ENCODE data around the gene STK32C. TPM values are rescaled to one million over a fixed set of nuclear protein-coding genes. Genes with fewer than 3 reads are reported as not detected.

The STK32C gene
- total and polyA plus RNA-seq, 10 of the 15 experiments (the other 5 are each of a cell fraction or from before 2014, with no cell fraction given), result 1.5 to 18.1 (median 6.4) TPM

- no peak overlapping the region for H2AFZ ChIP-seq (ENCODE audit: control insufficient read depth, low read depth, low read length)
- H3K36me3 ChIP-seq (ENCODE audit: control insufficient read depth in 2 of 2, insufficient read depth in 2 of 2, low read length in 1 of 2), result no peaks in the 10 kb centered on the region
- no peak overlapping the region for H3K27ac ChIP-seq (ENCODE audit: control insufficient read depth, insufficient read depth)
- intact Hi-C loops (cut with micrococcal nuclease; ENCODE audit: unreplicated experiment) (no loop called here), in situ Hi-C loops (cut with MboI) (no loop called here)
- RAD21 ChIA-PET (ENCODE audit: unreplicated experiment), result no interaction called here
- DNase-seq (ENCODE audit: low read depth, low spot score), result no peak
- H3K27me3 ChIP-seq (replicated peaks in 1 of 2; ENCODE audit: control insufficient read depth in 2 of 2, insufficient read depth in 2 of 2, low read length in 1 of 2), result no peaks in the 10 kb centered on the region
- 55% methylated on average over 12 of the region's 12 CpGs for WGBS (ENCODE audit: insufficient coverage, insufficient replicate concordance, low lambda C conversion rate, missing lambda C conversion rate)
- H3K9me3 ChIP-seq (replicated peaks; ENCODE audit: control insufficient read depth, insufficient read depth, low read length), result no peaks in the 10 kb centered on the region
- SMC1A ChIA-PET (ENCODE audit: uncharacterized antibody, unreplicated experiment), result no interaction called here
- H3K9ac ChIP-seq (ENCODE audit: control insufficient read depth, insufficient read depth, low read length), result no peak overlapping the region
- H3K79me2 ChIP-seq (ENCODE audit: control insufficient read depth, insufficient read depth, low read length), result no peaks in the 10 kb centered on the region
- H4K20me1 ChIP-seq (ENCODE audit: control insufficient read depth, insufficient read depth), result no peaks in the 10 kb centered on the region
- BruUV-seq (replicated peaks), result no TSS peak
- POLR2A ChIA-PET, result no interaction called here
- FAIRE-seq, result no peak
- no peaks in the 10 kb centered on the region for H3K4me1 ChIP-seq (ENCODE audit: control insufficient read depth, insufficient read depth, low read length)
- no peak for TF ChIP-seq NR2C1 (IDR thresholded peaks at IDR 0.05)
- no peak for TF ChIP-seq HSF1 (IDR thresholded peaks at IDR 0.05; ENCODE audit: low read depth, low read length)
- TF ChIP-seq SUPT20H (IDR thresholded peaks at IDR 0.05; ENCODE audit: borderline replicate concordance, control insufficient read depth, low read depth, low read length), result no peak
- TF ChIP-seq NFYB (IDR thresholded peaks at IDR 0.05; ENCODE audit: insufficient read depth, low read depth, low read length), result no peak
- TF ChIP-seq USF2 (IDR thresholded peaks at IDR 0.05; ENCODE audit: borderline replicate concordance, low read depth, low read length), result no peak
- TF ChIP-seq RAD51 (IDR thresholded peaks at IDR 0.05), result no peak
- TF ChIP-seq SMARCA5 (IDR thresholded peaks at IDR 0.05), result no peak
- no peak overlapping the region for H3K4me2 ChIP-seq (ENCODE audit: control insufficient read depth, insufficient read depth)
- no peak overlapping the region for H3K4me3 ChIP-seq
- CTCF ChIA-PET, result no interaction called here
- ATAC-seq, result no peak
Measured at GRCh38 chr10:132243141-132243540, 64.6 kb downstream of the STK32C start.

All from GM12878 (cell line).